Right ventricle myocardium superior (tissue), 1 donor: ENCODE data around the gene MGP. TPM values are rescaled to one million over a fixed set of nuclear protein-coding genes. Genes with fewer than 3 reads are reported as not detected.
A peak's percentile ranks its signal among the peaks of the same experiment; 100 is the strongest.

Experiments used
- ATAC-seq: fragments of 200-7000 bp; cut with Tn5 transposase; one replicate; pipeline ENCODE4 v1.9.1; 2020; ENCODE audit warnings: mild to moderate bottlenecking; ENCODE audit not compliant: poor library complexity
- DNase-seq: peaks from one replicate; pipeline ENCODE4 v3.0.0-alpha.2; 2020
- intact Hi-C: fragments of 100-400 bp; cut with DNase I; formaldehyde crosslinking; loops from one replicate; pipeline ENCODE4 v1.11.2; 2022
- total RNA-seq: library from RNA; stranded (reverse); fragmentation: NEBNext Ultra II Directional; extraction: Animal tissue kit (Norgen Biotek cat#: 25700); gene quantifications from one replicate; pipeline ENCODE4 v1.2.1, GENCODE V29; 2021
- donor health status: DM: no; HTN: yes; CAD: no; lungs with severe emphysema.

Gene MGP
- total RNA-seq, 1 donor from 2014 or later: 231 TPM

GRCh38 chr12:14874882-14875281 is 10.8 kb downstream of the MGP start:
- intact Hi-C loops: no loop called here
- DNase-seq: no peak
- ATAC-seq: no peak

- intact Hi-C loops: no loop called here
- no peak for ATAC-seq
- no peak for DNase-seq
These were observed 12.0 kb downstream of the MGP start for GRCh38 chr12:14873440-14874185.

- intact Hi-C loops: no loop called here
These were observed 13.8 kb downstream of the MGP start for GRCh38 chr12:14871886-14872285.

GRCh38 chr12:14871247-14871646 is 14.4 kb downstream of the MGP start:
- intact Hi-C loops: no loop called here
- ATAC-seq: no peak
- no peak for DNase-seq

More at GRCh38 chr12:14871886-14872285, 13.8 kb downstream of the MGP start:
- ATAC-seq: no peak
- no peak for DNase-seq

- DNase-seq: no peak
- intact Hi-C loops: no loop called here
These were observed 16.6 kb downstream of the MGP start for GRCh38 chr12:14868916-14869506.

GRCh38 chr12:14860490-14860889 is 25.2 kb downstream of the MGP start:
- intact Hi-C loops: no loop called here
- no peak for ATAC-seq
- no peak for DNase-seq

More at GRCh38 chr12:14868916-14869506, 16.6 kb downstream of the MGP start:
- no peak for ATAC-seq

GRCh38 chr12:14858513-14858912 is 27.1 kb downstream of the MGP start:
- no peak for DNase-seq
- intact Hi-C loops: no loop called here
- ATAC-seq: no peak

- ATAC-seq: peak; percentile 55
- intact Hi-C loops: loop anchor here (5.0 kb wide), 1 partner anchor 33 kb away; the partner anchor contains the start of gene MGP
These were observed 31.0 kb downstream of the MGP start for GRCh38 chr12:14854586-14855183.

GRCh38 chr12:14853961-14854360 is 31.7 kb downstream of the MGP start:
- intact Hi-C loops: loop anchor here (5.0 kb wide), 1 partner anchor 33 kb away; the partner anchor contains the start of gene MGP
- DNase-seq: peak; percentile 45
- ATAC-seq: peak; percentile 65

More at GRCh38 chr12:14854586-14855183, 31.0 kb downstream of the MGP start:
- no peak for DNase-seq

GRCh38 chr12:14852880-14853279 is 32.8 kb downstream of the MGP start:
- intact Hi-C loops: loop anchor here (5.0 kb wide), 1 partner anchor 34 kb away; the partner anchor contains the start of gene MGP
- ATAC-seq (no peak), DNase-seq (no peak)

- intact Hi-C loops: loop anchor here (5.0 kb wide), 1 partner anchor 36 kb away; the partner anchor contains the start of gene MGP
- DNase-seq: no peak
- ATAC-seq: no peak
These were observed 34.6 kb downstream of the MGP start for GRCh38 chr12:14850929-14851663.

GRCh38 chr12:14849661-14850060 is 36.0 kb downstream of the MGP start:
- no peak for DNase-seq
- ATAC-seq: peak; percentile 71
- intact Hi-C loops: loop anchor here (2.0 to 5.0 kb wide), 2 partner anchors 38 to 139 kb away; partner anchors contain the start of gene MGP

GRCh38 chr12:14846876-14847580 is 38.6 kb downstream of the MGP start:
- intact Hi-C loops: no loop called here
- DNase-seq (no peak), ATAC-seq (no peak)

- no peak for DNase-seq
- peak; percentile 25 for ATAC-seq
- intact Hi-C loops: no loop called here
These were observed 39.5 kb downstream of the MGP start for GRCh38 chr12:14846042-14846587.

GRCh38 chr12:14845350-14845750 is 40.3 kb downstream of the MGP start:
- ATAC-seq: peak; percentile 58
- no peak for DNase-seq
- intact Hi-C loops: no loop called here

GRCh38 chr12:14844401-14844800 is 41.3 kb downstream of the MGP start:
- intact Hi-C loops: no loop called here
- no peak for ATAC-seq

GRCh38 chr12:14843425-14843887 is 42.2 kb downstream of the MGP start, which contains the start of gene ART4:
Gene ART4, minus strand, starts transcription at chr12:14843526. Its CDS starts 413 bp downstream, at chr12:14843113.
- DNase-seq (peak; percentile 77), ATAC-seq (peak; percentile 47)
- intact Hi-C loops: no loop called here

More at GRCh38 chr12:14844401-14844800, 41.3 kb downstream of the MGP start:
- DNase-seq: no peak

GRCh38 chr12:14842315-14842714 is 43.3 kb downstream of the MGP start:
- no peak for ATAC-seq
- intact Hi-C loops: no loop called here
- no peak for DNase-seq
